GM19025 (cell line): ENCODE measurements around the gene CDC6.

Experiments used
- ATAC-seq: cut with Tn5 transposase; IDR thresholded peaks from one replicate; pipeline ENCODE4 v1.9.1; 2021; ENCODE audit warnings: mild to moderate bottlenecking, low read depth, moderate library complexity; ENCODE audit not compliant: unreplicated experiment

Gene CDC6, protein sequence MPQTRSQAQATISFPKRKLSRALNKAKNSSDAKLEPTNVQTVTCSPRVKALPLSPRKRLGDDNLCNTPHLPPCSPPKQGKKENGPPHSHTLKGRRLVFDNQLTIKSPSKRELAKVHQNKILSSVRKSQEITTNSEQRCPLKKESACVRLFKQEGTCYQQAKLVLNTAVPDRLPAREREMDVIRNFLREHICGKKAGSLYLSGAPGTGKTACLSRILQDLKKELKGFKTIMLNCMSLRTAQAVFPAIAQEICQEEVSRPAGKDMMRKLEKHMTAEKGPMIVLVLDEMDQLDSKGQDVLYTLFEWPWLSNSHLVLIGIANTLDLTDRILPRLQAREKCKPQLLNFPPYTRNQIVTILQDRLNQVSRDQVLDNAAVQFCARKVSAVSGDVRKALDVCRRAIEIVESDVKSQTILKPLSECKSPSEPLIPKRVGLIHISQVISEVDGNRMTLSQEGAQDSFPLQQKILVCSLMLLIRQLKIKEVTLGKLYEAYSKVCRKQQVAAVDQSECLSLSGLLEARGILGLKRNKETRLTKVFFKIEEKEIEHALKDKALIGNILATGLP

GRCh38 chr17:40287494-40288369, at the start of gene CDC6:
CDC6 (plus strand) TSS chr17:40287879; CDS start chr17:40289421, 1,542 bp downstream.
- ATAC-seq: peak; percentile 88

DNA sequence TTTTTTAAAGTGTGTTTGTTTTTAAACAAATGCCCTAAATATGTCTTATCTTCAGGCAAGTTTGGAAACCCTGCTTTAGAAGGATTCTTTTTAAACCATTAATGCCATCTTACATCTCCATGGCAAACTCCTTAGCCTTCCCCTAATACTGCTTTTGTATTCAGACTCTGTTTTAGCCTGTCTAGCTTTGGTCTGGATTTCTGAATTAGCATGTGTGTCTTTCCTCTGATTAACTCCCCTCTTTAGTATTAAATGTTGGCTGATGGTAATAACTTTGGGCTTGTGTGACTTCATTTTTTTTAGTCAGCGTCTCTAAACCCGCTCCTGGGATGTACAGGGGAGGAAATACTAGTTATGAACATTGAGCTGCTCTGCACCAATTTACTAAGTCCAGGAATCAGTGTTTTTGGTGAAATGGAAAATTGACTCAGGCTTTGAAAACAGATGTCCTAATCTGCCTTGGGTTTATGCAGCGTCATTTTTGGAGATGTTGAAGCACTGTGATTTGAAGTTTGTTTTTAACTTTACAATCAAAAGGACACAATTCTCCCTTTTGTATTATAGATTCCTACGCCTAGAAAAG, 46.3 kb upstream of the CDC6 start:
- ATAC-seq: no peak

DNA sequence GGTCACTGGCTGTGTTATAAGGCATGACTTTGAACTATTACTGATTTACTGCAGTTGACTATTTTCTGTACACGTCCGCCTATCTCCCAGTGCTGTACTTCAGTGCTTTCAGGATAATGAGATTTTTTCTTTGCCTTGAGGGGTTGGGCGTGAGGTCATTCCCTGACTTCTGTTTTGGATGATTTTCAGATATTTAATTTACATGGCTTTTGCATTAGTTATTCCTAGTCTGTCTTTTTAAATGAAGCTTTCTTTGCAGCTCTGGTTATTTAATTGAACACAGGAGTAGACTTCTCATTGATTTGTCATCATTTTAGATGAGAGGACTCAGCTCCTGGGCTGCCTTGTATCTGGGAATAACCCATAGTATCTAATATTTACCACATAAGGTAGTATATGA, 44.9 kb upstream of the CDC6 start:
- no peak for ATAC-seq

GRCh38 chr17:40243761-40244160, 43.9 kb upstream of the CDC6 start:
- no peak for ATAC-seq

DNA sequence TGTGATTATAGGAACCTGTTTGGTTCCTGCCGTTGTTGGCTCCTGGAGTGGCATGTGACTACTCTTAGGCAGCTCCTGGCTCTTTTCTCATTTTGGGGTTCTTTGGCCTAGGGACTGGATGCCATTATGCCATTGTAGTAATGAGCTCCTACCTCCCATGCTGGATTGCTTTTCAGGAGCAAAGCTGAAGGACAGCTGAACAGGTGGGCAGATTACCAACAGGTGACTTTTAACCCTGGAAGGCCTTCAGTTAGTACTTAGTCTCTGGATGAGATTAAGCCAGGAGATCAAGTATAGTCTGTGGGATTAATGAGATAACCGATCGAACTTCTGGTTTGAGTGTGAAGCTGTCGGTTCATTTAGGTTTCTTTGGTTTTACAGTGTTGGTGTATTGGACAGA, 43.4 kb upstream of the CDC6 start:
- no peak for ATAC-seq

- ATAC-seq: no peak
These were observed 39.7 kb upstream of the CDC6 start for GRCh38 chr17:40247926-40248495.

DNA sequence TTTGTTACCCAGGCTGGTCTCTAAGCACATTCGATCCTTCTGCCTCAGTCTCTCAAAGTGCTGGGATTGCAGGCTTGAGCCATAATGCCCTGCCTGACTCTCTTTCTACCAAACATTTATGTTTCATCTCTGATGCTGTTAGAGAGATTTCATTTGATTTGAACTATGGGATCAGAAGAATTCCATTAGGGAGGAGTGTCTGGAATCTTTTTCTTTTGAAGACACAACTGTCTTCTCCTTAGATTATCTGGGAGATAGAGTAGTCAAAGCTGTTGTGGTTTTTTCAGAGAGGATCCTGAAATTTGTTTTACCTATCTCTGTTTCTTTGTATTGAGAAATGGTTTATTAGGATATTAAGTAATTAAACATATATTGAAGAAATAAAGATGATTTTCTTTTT, 39.2 kb upstream of the CDC6 start:
- no peak for ATAC-seq

DNA sequence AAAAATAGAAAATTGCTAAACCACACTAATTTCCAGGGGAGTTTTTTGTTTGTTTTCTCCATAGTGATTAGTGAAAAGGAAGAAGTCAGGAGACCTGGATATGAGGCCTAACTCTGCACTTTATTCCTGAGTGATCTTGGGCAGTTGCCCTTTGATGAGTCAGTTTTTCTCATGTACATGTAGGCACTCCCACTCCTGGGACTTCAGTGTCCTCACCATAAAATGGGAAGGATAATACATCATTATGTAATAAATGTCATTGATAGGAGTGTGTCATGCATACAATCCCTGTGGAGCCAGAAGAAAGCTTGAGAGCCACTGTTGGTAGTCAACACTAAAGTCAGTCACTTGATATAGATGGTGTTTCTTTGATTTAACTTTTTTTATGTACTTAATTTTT, 36.1 kb upstream of the CDC6 start:
- ATAC-seq: no peak

DNA sequence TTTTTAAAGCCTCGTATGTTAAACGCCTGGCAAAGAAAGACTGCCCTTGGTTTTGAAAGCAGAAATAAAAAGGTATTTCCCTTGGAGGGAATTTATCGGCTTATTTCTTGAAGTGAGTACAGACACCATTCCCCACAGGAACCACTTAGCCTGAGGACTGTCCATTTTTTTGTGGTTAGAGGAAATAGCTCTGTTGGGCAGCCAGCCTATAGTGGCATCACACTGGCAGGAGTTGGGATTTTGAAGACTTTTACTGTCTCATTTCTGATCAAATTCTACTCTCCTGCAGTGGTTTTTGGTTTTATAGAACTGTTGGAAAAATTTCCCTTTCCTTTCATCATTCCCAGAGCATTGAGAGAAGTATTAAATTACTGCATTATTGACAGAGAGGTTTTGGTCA, 34.1 kb upstream of the CDC6 start:
- ATAC-seq: no peak

GRCh38 chr17:40259505-40259904, 28.2 kb upstream of the CDC6 start:
- ATAC-seq: no peak

GRCh38 chr17:40260528-40260927, 27.2 kb upstream of the CDC6 start:
- ATAC-seq: no peak

DNA sequence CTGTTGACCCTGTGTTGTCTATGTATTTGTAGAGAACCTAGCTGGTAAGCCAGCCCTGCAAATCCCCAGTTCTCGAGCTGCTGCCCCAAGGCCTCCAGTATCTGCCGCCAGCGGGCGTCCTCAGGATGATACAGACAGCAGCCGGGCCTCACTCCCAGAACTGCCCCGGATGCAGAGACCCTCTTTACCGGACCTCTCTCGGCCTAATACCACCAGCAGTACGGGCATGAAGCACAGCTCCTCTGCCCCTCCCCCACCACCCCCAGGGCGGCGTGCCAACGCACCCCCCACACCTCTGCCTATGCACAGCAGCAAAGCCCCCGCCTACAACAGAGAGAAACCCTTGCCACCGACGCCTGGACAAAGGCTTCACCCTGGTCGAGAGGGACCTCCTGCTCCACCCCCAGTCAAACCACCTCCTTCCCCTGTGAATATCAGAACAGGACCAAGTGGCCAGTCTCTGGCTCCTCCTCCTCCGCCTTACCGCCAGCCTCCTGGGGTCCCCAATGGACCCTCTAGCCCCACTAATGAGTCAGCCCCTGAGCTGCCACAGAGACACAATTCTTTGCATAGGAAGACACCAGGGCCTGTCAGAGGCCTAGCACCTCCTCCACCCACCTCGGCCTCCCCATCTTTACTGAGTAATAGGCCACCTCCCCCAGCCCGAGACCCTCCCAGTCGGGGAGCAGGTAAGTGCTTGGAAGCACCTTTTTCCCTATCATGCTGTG, 23.1 kb upstream of the CDC6 start:
- no peak for ATAC-seq

DNA sequence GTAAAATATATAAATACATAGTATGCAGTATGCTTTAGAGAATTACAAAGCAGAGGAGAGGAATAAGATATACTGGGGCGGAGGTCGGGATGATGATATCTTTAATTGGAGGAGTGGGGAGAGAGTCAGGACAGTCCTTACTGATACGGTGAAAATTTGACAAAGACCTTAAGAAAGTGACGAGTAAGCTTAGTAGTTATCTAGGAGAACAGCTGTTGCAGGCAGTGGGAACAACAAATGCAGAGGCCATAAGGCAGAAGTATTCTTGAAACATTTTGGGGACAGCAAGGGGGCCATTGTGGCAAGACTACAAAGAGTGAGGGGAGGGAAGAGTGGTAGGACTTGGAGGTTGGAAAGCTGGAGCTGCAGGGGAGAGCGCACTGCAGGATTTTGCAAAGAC, 22.3 kb upstream of the CDC6 start:
- ATAC-seq: no peak

- no peak for ATAC-seq
These were observed 20.8 kb upstream of the CDC6 start for GRCh38 chr17:40266882-40267281.

DNA sequence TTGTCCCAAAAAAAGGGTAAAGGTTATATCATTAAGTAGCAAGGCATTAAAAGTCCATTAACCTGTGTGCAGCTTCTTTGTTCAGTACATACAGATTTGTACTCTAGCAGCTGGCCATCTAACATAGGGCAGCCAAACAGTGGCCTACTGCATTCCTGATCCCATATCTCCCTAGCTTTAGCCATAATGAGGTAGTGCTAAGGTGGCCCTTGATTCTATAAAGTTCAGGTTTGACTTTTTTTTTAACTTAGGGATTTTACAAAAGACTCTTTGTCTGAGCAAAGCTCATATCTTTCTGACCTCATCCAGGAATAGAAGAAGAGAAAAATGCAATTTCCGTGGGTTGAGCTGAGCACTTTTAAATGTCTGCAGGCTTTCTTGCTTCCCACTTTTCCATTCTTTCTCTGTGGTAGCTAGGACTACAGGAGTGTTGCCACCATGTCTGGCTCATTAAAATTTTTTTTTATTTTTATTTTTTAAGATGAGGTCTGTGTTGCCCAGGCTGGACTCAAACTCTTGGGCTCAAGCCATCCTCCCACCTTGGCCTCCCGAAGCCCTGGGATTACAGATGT, 19.5 kb upstream of the CDC6 start:
- no peak for ATAC-seq

DNA sequence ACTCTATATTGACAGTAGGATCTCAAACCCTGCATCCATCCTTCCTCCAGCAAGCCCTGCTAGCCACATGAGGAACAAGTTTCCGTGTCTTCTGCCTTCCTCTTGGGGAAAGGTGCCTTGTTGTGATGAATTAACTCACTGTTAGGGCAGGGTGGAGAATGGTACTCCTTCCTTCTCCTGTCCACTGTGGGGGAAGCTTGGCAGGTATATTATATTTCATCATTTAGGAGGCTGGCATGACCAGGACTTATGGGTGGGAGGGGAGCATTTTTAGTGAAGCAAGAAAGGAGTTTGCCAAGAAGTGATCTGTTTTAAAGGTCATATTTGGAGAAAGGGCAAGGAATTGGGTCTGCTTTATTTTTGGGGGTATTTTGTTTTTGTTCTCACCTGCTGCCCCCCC, 9.3 kb upstream of the CDC6 start:
- ATAC-seq: no peak

DNA sequence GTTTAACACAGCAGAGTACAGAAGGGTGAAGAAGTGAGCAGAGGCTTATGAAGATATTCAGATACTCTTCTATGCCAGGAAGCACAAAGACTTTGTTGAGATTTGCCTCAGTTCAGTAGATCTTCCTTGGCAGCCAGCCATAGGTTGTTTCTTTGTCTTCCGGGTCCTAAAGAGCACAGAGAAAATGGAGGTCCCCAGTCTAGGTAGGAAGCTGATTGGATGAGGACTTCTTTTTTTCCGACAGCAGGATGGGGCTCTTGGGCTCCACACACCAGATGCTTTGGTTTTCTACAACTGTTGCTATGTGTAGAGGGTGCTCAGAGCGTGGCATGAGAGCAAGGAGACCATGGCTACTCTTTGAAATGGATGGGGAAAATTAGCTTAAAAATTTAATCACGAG, 8.3 kb upstream of the CDC6 start:
- ATAC-seq: no peak

- no peak for ATAC-seq
These were observed 6.0 kb upstream of the CDC6 start for GRCh38 chr17:40281663-40282062.

DNA sequence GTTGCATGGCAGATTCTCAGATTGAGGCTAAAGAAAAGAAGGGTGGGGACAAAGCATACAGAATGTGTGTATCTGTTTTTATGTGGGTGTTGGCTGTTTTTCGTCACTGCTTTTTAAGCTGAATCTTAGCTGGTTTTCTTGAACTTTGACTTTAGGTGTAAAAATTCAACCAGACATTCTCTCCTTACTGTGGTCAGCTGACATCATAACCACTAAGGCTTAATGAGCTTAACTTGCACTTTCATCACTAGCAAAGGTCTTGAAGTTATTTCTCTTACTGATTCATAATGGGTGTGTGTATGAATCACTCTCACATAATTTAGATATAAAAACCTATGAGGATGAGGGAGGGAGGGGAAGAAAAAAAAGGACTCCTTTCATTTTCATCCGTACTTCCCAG, 4.0 kb upstream of the CDC6 start:
- ATAC-seq: no peak
